Measurements from ENCODE around the gene LRSAM1.

Gene LRSAM1

GRCh38 chr9:127426756-127427155, 24.6 kb upstream of the LRSAM1 start:
- DNase-seq (ENCODE audit: low read depth, low spot score): no peak

- DNase-seq (ENCODE audit: low read depth, low spot score): no peak
Observed at GRCh38 chr9:127428348-127428747, 23.0 kb upstream of the LRSAM1 start.

- DNase-seq (ENCODE audit: low read depth, low spot score): no peak
Observed at GRCh38 chr9:127430415-127430814, 20.9 kb upstream of the LRSAM1 start.

GRCh38 chr9:127437497-127438264, 13.6 kb upstream of the LRSAM1 start:
- DNase-seq (ENCODE audit: low read depth, low spot score): no peak

GRCh38 chr9:127438394-127438793, 12.9 kb upstream of the LRSAM1 start:
- DNase-seq (ENCODE audit: low read depth, low spot score): no peak

GRCh38 chr9:127444283-127444920, 6.9 kb upstream of the LRSAM1 start:
- no peak for DNase-seq (ENCODE audit: low read depth, low spot score)

- DNase-seq (ENCODE audit: low read depth, low spot score): no peak
Observed at GRCh38 chr9:127444921-127445850, 6.1 kb upstream of the LRSAM1 start.

- no peak for DNase-seq (ENCODE audit: low read depth, low spot score)
Observed at GRCh38 chr9:127445851-127446712, 5.2 kb upstream of the LRSAM1 start.

GRCh38 chr9:127446713-127447415, 4.4 kb upstream of the LRSAM1 start:
- no peak for DNase-seq (ENCODE audit: low read depth, low spot score)

GRCh38 chr9:127447416-127448111, 3.7 kb upstream of the LRSAM1 start:
- no peak for DNase-seq (ENCODE audit: low read depth, low spot score)

GRCh38 chr9:127448112-127448805, 3.1 kb upstream of the LRSAM1 start:
- no peak for DNase-seq (ENCODE audit: low read depth, low spot score)

- no peak for DNase-seq (ENCODE audit: low read depth, low spot score)
Observed at GRCh38 chr9:127449332-127449966, 1.9 kb upstream of the LRSAM1 start.

- DNase-seq (ENCODE audit: low read depth, low spot score): no peak
Observed at GRCh38 chr9:127450243-127450760, 1.0 kb upstream of the LRSAM1 start.

- no peak for DNase-seq (ENCODE audit: low read depth, low spot score)
Observed at GRCh38 chr9:127451608-127451857, 223 bp downstream of the LRSAM1 start.

GRCh38 chr9:127451858-127452656, 747 bp downstream of the LRSAM1 start:
- DNase-seq (ENCODE audit: low read depth, low spot score): no peak

GRCh38 chr9:127452691-127453090, 1.4 kb downstream of the LRSAM1 start:
- DNase-seq (ENCODE audit: low read depth, low spot score): no peak

- no peak for DNase-seq (ENCODE audit: low read depth, low spot score)
Observed at GRCh38 chr9:127455324-127455992, 4.1 kb downstream of the LRSAM1 start.

All from brain pericyte (primary cell).